K562 (cell line): ENCODE data around the gene CDC25B. TPM values are rescaled to one million over a fixed set of nuclear protein-coding genes. Genes with fewer than 3 reads are reported as not detected.

Source experiments
- CEBPG ChIP-seq, 3 experiments: fragments of 200-800 bp in 1 of 3; sonication (Bioruptor generic) in 1 of 3; sonication (generic) in 1 of 3; formaldehyde crosslinking in 1 of 3; IDR thresholded peaks in 2 of 3; conservative IDR thresholded peaks in 1 of 3; 2 replicates each; pipeline versions ENCODE4 v1.6.1 to v1.8.0; 2016 to 2022; ENCODE audit warnings: missing compliant biosample characterization in 2 of 3, missing genetic modification characterization in 2 of 3, mild to moderate bottlenecking in 1 of 3, missing genetic modification reagents in 1 of 3
- CHD2 ChIP-seq: IDR thresholded peaks from 2 replicates; pipeline ENCODE4 v1.6.1; 2011; ENCODE audit warnings: low read depth, low read length
- PRPF4 ChIP-seq: fragments of 200-400 bp; formaldehyde crosslinking; IDR thresholded peaks from one replicate; pipeline ENCODE4 v1.6.1; 2017; ENCODE audit warnings: low read length, low read depth, mild to moderate bottlenecking; ENCODE audit not compliant: insufficient read depth, poor library complexity, severe bottlenecking
- THRAP3 ChIP-seq: fragments of 450-650 bp; IDR thresholded peaks from 2 replicates; pipeline ENCODE4 v1.6.1; 2016; ENCODE audit warnings: mild to moderate bottlenecking, inconsistent platforms, borderline replicate concordance
- polyA plus RNA-seq, 8 experiments: library from polyadenylated mRNA; depleted of rRNA in 4 of 8; stranded (reverse) in 5 of 8; unstranded in 3 of 8; fragments of >200 nt; fragmentation: Nextera tagmentation in 2 of 8; fragmentation: Illumina TruSeq in 1 of 8; extraction: Ambion mirVana in 2 of 8; extraction: Trizol in 1 of 8; gene quantifications; 2 replicates each; pipeline versions ENCODE4 v1.2.1 to v1.2.3, GENCODE V29; 2011 to 2014; ENCODE audit warnings: inconsistent platforms in 1 of 8, missing spikeins in 1 of 8
- total RNA-seq, 7 experiments: library from RNA; depleted of rRNA in 6 of 7; stranded (reverse); fragments of >200 nt in 6 of 7; fragmentation: Illumina TruSeq in 2 of 7; extraction: Trizol in 2 of 7; gene quantifications; 2 replicates each; pipeline versions ENCODE4 v1.2.1 to v1.2.3, GENCODE V29; 2011 to 2021; ENCODE audit warnings: low replicate concordance in 1 of 7
- TF ChIP-seq, protein P1 (sequence below): fragments of 250-450 bp; sonication (Bioruptor Pico); IDR thresholded peaks from 2 replicates; pipeline ENCODE4 v1.4.0; 2020
- TF ChIP-seq, protein P2 (sequence below): fragments of 450-650 bp; IDR thresholded peaks from 2 replicates; pipeline ENCODE4 v1.6.1; 2017; ENCODE audit warnings: mild to moderate bottlenecking, moderate library complexity
- TF ChIP-seq, protein P3 (sequence below): fragments of 250-450 bp; sonication (Bioruptor Pico); IDR thresholded peaks from 2 replicates; pipeline ENCODE4 v1.4.0; 2020; ENCODE audit warnings: mild to moderate bottlenecking, moderate library complexity
- TF ChIP-seq, protein P4 (sequence below), 2 experiments: IDR thresholded peaks; 2 replicates each; pipeline ENCODE4 v1.6.1; 2011; ENCODE audit warnings: borderline replicate concordance in 1 of 2, control low read depth in 1 of 2, low read depth in 1 of 2, low read length in 1 of 2, mild to moderate bottlenecking in 1 of 2, mixed read lengths in 1 of 2, moderate library complexity in 1 of 2; ENCODE audit not compliant: insufficient read depth in 1 of 2, insufficient read length in 1 of 2, poor library complexity in 1 of 2, severe bottlenecking in 1 of 2; ENCODE audit errors: extremely low read depth in 1 of 2

Gene CDC25B
- total and polyA plus RNA-seq, 9 of the 15 experiments (the other 6 are each of a cell fraction or from before 2014, with no cell fraction given): 2.3 to 35.7 (median 9.5) TPM

DNA sequence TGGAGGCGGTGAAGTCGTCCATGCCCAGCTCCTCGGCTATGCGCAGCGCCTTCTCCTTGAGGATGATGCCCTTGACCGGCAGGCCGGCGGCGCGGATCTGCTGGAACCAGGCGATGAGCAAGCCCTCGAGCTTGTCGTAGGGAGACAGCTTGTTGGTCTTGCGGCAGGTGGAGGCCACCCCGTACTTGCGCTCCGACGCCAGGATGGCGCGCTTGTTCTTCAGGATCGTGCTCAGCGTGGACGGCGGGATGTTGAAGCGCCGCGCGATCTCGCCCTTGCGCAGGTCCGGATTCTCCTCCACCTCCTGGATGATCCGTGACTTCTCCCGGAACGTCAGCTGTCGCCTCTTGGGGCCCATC lies 10.0 kb upstream of the CDC25B start (continued):
- TF ChIP-seq, protein P1, sequence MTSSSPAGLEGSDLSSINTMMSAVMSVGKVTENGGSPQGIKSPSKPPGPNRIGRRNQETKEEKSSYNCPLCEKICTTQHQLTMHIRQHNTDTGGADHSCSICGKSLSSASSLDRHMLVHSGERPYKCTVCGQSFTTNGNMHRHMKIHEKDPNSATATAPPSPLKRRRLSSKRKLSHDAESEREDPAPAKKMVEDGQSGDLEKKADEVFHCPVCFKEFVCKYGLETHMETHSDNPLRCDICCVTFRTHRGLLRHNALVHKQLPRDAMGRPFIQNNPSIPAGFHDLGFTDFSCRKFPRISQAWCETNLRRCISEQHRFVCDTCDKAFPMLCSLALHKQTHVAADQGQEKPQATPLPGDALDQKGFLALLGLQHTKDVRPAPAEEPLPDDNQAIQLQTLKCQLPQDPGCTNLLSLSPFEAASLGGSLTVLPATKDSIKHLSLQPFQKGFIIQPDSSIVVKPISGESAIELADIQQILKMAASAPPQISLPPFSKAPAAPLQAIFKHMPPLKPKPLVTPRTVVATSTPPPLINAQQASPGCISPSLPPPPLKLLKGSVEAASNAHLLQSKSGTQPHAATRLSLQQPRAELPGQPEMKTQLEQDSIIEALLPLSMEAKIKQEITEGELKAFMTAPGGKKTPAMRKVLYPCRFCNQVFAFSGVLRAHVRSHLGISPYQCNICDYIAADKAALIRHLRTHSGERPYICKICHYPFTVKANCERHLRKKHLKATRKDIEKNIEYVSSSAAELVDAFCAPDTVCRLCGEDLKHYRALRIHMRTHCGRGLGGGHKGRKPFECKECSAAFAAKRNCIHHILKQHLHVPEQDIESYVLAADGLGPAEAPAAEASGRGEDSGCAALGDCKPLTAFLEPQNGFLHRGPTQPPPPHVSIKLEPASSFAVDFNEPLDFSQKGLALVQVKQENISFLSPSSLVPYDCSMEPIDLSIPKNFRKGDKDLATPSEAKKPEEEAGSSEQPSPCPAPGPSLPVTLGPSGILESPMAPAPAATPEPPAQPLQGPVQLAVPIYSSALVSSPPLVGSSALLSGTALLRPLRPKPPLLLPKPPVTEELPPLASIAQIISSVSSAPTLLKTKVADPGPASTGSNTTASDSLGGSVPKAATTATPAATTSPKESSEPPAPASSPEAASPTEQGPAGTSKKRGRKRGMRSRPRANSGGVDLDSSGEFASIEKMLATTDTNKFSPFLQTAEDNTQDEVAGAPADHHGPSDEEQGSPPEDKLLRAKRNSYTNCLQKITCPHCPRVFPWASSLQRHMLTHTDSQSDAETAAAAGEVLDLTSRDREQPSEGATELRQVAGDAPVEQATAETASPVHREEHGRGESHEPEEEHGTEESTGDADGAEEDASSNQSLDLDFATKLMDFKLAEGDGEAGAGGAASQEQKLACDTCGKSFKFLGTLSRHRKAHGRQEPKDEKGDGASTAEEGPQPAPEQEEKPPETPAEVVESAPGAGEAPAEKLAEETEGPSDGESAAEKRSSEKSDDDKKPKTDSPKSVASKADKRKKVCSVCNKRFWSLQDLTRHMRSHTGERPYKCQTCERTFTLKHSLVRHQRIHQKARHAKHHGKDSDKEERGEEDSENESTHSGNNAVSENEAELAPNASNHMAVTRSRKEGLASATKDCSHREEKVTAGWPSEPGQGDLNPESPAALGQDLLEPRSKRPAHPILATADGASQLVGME (CRISPR knock-in tag): no peak
- TF ChIP-seq, protein P2, sequence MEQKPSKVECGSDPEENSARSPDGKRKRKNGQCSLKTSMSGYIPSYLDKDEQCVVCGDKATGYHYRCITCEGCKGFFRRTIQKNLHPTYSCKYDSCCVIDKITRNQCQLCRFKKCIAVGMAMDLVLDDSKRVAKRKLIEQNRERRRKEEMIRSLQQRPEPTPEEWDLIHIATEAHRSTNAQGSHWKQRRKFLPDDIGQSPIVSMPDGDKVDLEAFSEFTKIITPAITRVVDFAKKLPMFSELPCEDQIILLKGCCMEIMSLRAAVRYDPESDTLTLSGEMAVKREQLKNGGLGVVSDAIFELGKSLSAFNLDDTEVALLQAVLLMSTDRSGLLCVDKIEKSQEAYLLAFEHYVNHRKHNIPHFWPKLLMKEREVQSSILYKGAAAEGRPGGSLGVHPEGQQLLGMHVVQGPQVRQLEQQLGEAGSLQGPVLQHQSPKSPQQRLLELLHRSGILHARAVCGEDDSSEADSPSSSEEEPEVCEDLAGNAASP: no peak
- TF ChIP-seq CHD2: peak; percentile 46
- TF ChIP-seq PRPF4: no peak
- no peak for TF ChIP-seq THRAP3
- TF ChIP-seq, protein P3, sequence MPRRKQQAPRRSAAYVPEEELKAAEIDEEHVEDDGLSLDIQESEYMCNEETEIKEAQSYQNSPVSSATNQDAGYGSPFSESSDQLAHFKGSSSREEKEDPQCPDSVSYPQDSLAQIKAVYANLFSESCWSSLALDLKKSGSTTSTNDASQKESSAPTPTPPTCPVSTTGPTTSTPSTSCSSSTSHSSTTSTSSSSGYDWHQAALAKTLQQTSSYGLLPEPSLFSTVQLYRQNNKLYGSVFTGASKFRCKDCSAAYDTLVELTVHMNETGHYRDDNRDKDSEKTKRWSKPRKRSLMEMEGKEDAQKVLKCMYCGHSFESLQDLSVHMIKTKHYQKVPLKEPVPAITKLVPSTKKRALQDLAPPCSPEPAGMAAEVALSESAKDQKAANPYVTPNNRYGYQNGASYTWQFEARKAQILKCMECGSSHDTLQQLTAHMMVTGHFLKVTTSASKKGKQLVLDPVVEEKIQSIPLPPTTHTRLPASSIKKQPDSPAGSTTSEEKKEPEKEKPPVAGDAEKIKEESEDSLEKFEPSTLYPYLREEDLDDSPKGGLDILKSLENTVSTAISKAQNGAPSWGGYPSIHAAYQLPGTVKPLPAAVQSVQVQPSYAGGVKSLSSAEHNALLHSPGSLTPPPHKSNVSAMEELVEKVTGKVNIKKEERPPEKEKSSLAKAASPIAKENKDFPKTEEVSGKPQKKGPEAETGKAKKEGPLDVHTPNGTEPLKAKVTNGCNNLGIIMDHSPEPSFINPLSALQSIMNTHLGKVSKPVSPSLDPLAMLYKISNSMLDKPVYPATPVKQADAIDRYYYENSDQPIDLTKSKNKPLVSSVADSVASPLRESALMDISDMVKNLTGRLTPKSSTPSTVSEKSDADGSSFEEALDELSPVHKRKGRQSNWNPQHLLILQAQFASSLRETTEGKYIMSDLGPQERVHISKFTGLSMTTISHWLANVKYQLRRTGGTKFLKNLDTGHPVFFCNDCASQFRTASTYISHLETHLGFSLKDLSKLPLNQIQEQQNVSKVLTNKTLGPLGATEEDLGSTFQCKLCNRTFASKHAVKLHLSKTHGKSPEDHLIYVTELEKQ: no peak
- 0 out of 2 replicates have a peak, but pooled peaks have one; percentile 13 for TF ChIP-seq CEBPG (CRISPR knock-in tag; IDR thresholded peaks at IDR 0.05)
- no peak for TF ChIP-seq CEBPG (tag; conservative IDR thresholded peaks at IDR 0.05 in 1 of 2, IDR thresholded peaks at IDR 0.05 in 1 of 2)
- TF ChIP-seq, protein P4, sequence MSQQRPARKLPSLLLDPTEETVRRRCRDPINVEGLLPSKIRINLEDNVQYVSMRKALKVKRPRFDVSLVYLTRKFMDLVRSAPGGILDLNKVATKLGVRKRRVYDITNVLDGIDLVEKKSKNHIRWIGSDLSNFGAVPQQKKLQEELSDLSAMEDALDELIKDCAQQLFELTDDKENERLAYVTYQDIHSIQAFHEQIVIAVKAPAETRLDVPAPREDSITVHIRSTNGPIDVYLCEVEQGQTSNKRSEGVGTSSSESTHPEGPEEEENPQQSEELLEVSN (IDR thresholded peaks at IDR 0.05; ENCODE audit: borderline replicate concordance in 1 of 2, extremely low read depth in 1 of 2, insufficient read depth in 1 of 2, insufficient read length in 1 of 2, low read depth in 1 of 2, low read length in 1 of 2, poor library complexity in 1 of 2, severe bottlenecking in 1 of 2): peak; percentile 81 to 82
